GM13976 (cell line): ENCODE results near the gene ZNF418.

Source experiments
- DNase-seq: peaks from one replicate; pipeline ENCODE4 v3.0.0; 2012; ENCODE audit warnings: low spot score
- in situ Hi-C: fragments of 300-500 bp; cut with MboI; formaldehyde crosslinking; loops from one replicate; pipeline ENCODE4 v1.12.0; 2022; ENCODE audit warnings: low sequenced_read_pairs, mixed read lengths, inconsistent platforms; ENCODE audit not compliant: unreplicated experiment
- TF ChIP-seq, protein P1 (sequence below): IDR thresholded peaks from 2 replicates; pipeline ENCODE4 v1.5.1; 2012; ENCODE audit warnings: borderline replicate concordance, mild to moderate bottlenecking; ENCODE audit not compliant: insufficient read depth; ENCODE audit errors: extremely low read depth, missing control alignments, control extremely low read depth

Gene ZNF418

DNA sequence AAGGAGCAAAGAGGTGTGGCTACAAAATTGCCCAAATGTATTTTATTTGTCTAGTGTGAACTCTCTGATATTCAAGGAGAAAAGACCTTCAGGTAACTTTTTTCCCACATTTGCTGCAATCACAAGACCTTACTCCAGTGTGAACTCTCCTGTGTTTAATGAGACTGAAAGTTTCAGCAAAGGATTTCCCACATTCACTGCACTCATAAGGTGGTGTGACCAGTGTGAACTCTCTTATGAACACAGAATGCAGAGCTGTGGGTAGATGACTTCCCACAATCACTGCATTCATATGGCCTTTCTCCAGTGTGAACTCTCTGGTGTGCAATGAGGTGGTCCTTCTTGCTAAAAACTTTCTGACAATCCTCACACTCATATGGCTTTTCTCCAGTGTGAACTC lies 62.8 kb downstream of the ZNF418 start:
- in situ Hi-C loops, result no loop called here

More for the DNA sequence above, 62.8 kb downstream of the ZNF418 start:
- no peak for DNase-seq
- TF ChIP-seq, protein P1, sequence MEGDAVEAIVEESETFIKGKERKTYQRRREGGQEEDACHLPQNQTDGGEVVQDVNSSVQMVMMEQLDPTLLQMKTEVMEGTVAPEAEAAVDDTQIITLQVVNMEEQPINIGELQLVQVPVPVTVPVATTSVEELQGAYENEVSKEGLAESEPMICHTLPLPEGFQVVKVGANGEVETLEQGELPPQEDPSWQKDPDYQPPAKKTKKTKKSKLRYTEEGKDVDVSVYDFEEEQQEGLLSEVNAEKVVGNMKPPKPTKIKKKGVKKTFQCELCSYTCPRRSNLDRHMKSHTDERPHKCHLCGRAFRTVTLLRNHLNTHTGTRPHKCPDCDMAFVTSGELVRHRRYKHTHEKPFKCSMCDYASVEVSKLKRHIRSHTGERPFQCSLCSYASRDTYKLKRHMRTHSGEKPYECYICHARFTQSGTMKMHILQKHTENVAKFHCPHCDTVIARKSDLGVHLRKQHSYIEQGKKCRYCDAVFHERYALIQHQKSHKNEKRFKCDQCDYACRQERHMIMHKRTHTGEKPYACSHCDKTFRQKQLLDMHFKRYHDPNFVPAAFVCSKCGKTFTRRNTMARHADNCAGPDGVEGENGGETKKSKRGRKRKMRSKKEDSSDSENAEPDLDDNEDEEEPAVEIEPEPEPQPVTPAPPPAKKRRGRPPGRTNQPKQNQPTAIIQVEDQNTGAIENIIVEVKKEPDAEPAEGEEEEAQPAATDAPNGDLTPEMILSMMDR, result no peak
